ENCODE measurements around the gene STT3A. TPM values are rescaled to one million over a fixed set of nuclear protein-coding genes. Genes with fewer than 3 reads are reported as not detected.

Gene STT3A
- total and polyA plus RNA-seq, 10 of the 15 experiments (the other 5 are each of a cell fraction or from before 2014, with no cell fraction given) = 74.4 to 202 (median 118) TPM

DNA sequence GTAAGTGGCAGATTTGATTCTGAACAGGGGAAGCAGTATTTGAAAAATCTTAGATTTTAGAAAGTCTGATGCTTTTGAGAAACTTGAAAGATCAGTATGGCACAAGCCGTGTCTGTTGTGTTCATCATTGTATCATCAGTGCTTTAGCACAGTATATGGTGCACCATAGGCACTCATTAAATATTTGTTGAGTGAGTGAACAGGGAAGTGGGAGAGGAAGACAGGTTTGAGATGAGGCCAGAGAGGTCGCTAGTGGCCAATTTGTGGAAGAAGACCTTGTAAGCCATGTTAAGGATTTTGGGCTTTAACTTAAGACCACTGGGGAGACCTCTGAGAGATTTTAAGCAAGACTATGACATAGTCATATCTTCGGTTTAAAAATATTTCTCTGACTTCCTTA lies 45.2 kb downstream of the STT3A start:
- ATAC-seq (peak; percentile 48; the same call in 2 of the 3 replicates), DNase-seq (ENCODE audit: low read depth, low spot score) (no peak), FAIRE-seq (no peak)
- no peak overlapping the region for H3K4me2 ChIP-seq (ENCODE audit: control insufficient read depth, insufficient read depth)
- H3K27ac ChIP-seq (ENCODE audit: control insufficient read depth, insufficient read depth) = no peak overlapping the region
- no peak overlapping the region for H3K9ac ChIP-seq (ENCODE audit: control insufficient read depth, insufficient read depth, low read length)
- in situ Hi-C loops (cut with MboI) = no loop called here
- intact Hi-C loops (cut with micrococcal nuclease; ENCODE audit: unreplicated experiment) = no loop called here
- ChIA-PET CTCF (no interaction called here), POLR2A (interaction anchor here (1.0 to 1.5 kb wide), 2 partner anchors 13 to 68 kb away, joined by 3 to 4 read pairs; partner anchors contain the start of genes CHEK1 and EI24), RAD21 (ENCODE audit: unreplicated experiment) (no interaction called here), SMC1A (ENCODE audit: uncharacterized antibody, unreplicated experiment) (interaction anchor here (0.8 to 1.7 kb wide), 2 partner anchors 11 to 42 kb away, joined by 3 read pairs; no protein-coding TSS in a partner anchor)
- WGBS (ENCODE audit: insufficient coverage, insufficient replicate concordance, low lambda C conversion rate, missing lambda C conversion rate) = 64% methylated on average over 3 of the region's 3 CpGs
- H3K79me2 ChIP-seq (ENCODE audit: control insufficient read depth, insufficient read depth, low read length) = no peaks in the 10 kb centered on the region
- H3K4me1 ChIP-seq (ENCODE audit: control insufficient read depth, insufficient read depth, low read length) = no peaks in the 10 kb centered on the region
- peaks cover 7 to 30% of the 10 kb centered on the region in 2 experiments for H3K36me3 ChIP-seq (ENCODE audit: control insufficient read depth in 2 of 2, insufficient read depth in 2 of 2, low read length in 1 of 2)
- H3K4me3 ChIP-seq = no peak overlapping the region
- TF ChIP-seq LARP7 (IDR thresholded peaks at IDR 0.05) (no peak), ZNF384 (IDR thresholded peaks at IDR 0.05; ENCODE audit: borderline replicate concordance, low read depth, low read length) (no peak), SPI1 (IDR thresholded peaks at IDR 0.05; ENCODE audit: borderline replicate concordance, insufficient read depth, low read depth, low read length) (peak; percentile 19; the same call in 1 of the 2 replicates)
- TF ChIP-seq, protein P1, sequence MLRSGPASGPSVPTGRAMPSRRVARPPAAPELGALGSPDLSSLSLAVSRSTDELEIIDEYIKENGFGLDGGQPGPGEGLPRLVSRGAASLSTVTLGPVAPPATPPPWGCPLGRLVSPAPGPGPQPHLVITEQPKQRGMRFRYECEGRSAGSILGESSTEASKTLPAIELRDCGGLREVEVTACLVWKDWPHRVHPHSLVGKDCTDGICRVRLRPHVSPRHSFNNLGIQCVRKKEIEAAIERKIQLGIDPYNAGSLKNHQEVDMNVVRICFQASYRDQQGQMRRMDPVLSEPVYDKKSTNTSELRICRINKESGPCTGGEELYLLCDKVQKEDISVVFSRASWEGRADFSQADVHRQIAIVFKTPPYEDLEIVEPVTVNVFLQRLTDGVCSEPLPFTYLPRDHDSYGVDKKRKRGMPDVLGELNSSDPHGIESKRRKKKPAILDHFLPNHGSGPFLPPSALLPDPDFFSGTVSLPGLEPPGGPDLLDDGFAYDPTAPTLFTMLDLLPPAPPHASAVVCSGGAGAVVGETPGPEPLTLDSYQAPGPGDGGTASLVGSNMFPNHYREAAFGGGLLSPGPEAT (IDR thresholded peaks at IDR 0.05; ENCODE audit: low read depth) = no peak
- H4K20me1 ChIP-seq (ENCODE audit: control insufficient read depth, insufficient read depth) = no peaks in the 10 kb centered on the region
- no peak overlapping the region for H2AFZ ChIP-seq (ENCODE audit: control insufficient read depth, low read depth, low read length)
- no peaks in the 10 kb centered on the region for H3K9me3 ChIP-seq (replicated peaks; ENCODE audit: control insufficient read depth, insufficient read depth, low read length)
- no TSS peak for BruUV-seq (replicated peaks)
- no peaks in the 10 kb centered on the region for H3K27me3 ChIP-seq (replicated peaks in 1 of 2; ENCODE audit: control insufficient read depth in 2 of 2, insufficient read depth in 2 of 2, low read length in 1 of 2)

GRCh38 chr11:125638315-125638714 lies 45.7 kb downstream of the STT3A start:
- Histone ChIP-seq H3K4me2 (ENCODE audit: control insufficient read depth, insufficient read depth) (no peak overlapping the region), H4K20me1 (ENCODE audit: control insufficient read depth, insufficient read depth) (no peaks in the 10 kb centered on the region), H3K9me3 (replicated peaks; ENCODE audit: control insufficient read depth, insufficient read depth, low read length) (no peaks in the 10 kb centered on the region), H3K36me3 (ENCODE audit: control insufficient read depth in 2 of 2, insufficient read depth in 2 of 2, low read length in 1 of 2) (peaks cover 7 to 30% of the 10 kb centered on the region in 2 experiments), H3K79me2 (ENCODE audit: control insufficient read depth, insufficient read depth, low read length) (no peaks in the 10 kb centered on the region), H2AFZ (ENCODE audit: control insufficient read depth, low read depth, low read length) (no peak overlapping the region), H3K27me3 (replicated peaks in 1 of 2; ENCODE audit: control insufficient read depth in 2 of 2, insufficient read depth in 2 of 2, low read length in 1 of 2) (no peaks in the 10 kb centered on the region), H3K4me1 (ENCODE audit: control insufficient read depth, insufficient read depth, low read length) (no peaks in the 10 kb centered on the region), H3K4me3 (no peak overlapping the region), H3K9ac (ENCODE audit: control insufficient read depth, insufficient read depth, low read length) (no peak overlapping the region), H3K27ac (ENCODE audit: control insufficient read depth, insufficient read depth) (no peak overlapping the region)
- 92% methylated on average over 1 of the region's 1 CpG for WGBS (ENCODE audit: insufficient coverage, insufficient replicate concordance, low lambda C conversion rate, missing lambda C conversion rate)
- CTCF ChIA-PET = no interaction called here
- POLR2A ChIA-PET = interaction anchor here (1.0 to 1.5 kb wide), 2 partner anchors 13 to 69 kb away, joined by 3 to 4 read pairs; partner anchors contain the start of genes CHEK1 and EI24
- TSS peak; percentile 14 for BruUV-seq (replicated peaks)
- SMC1A ChIA-PET (ENCODE audit: uncharacterized antibody, unreplicated experiment) = interaction anchor here (1.7 kb wide), 1 partner anchor 11 kb away, joined by 3 read pairs; no protein-coding TSS in a partner anchor
- intact Hi-C loops (cut with micrococcal nuclease; ENCODE audit: unreplicated experiment) = no loop called here
- DNase-seq (ENCODE audit: low read depth, low spot score) (no peak), ATAC-seq (no peak), FAIRE-seq (peak; percentile 23)
- in situ Hi-C loops (cut with MboI) = no loop called here
- RAD21 ChIA-PET (ENCODE audit: unreplicated experiment) = no interaction called here
- TF ChIP-seq SMAD5 (IDR thresholded peaks at IDR 0.05; ENCODE audit: low read depth) (no peak), CHD2 (IDR thresholded peaks at IDR 0.05; ENCODE audit: borderline replicate concordance, low read depth, low read length) (no peak), BCL11A (IDR thresholded peaks at IDR 0.05; ENCODE audit: low read depth, low read length) (no peak), YBX1 (IDR thresholded peaks at IDR 0.05) (no peak), RELA (IDR thresholded peaks at IDR 0.05; ENCODE audit: borderline replicate concordance, partially characterized antibody) (no peak), JUND (IDR thresholded peaks at IDR 0.05; ENCODE audit: low read depth, low read length) (no peak), TAF1 (IDR thresholded peaks at IDR 0.05; ENCODE audit: borderline replicate concordance, low read depth, low read length) (no peak), KAT2A (conservative IDR thresholded peaks at IDR 0.05; ENCODE audit: control insufficient read depth, low read depth, low read length) (no peak), CHD1 (IDR thresholded peaks at IDR 0.05; ENCODE audit: low read depth, low read length) (no peak)
- TF ChIP-seq, protein P2, sequence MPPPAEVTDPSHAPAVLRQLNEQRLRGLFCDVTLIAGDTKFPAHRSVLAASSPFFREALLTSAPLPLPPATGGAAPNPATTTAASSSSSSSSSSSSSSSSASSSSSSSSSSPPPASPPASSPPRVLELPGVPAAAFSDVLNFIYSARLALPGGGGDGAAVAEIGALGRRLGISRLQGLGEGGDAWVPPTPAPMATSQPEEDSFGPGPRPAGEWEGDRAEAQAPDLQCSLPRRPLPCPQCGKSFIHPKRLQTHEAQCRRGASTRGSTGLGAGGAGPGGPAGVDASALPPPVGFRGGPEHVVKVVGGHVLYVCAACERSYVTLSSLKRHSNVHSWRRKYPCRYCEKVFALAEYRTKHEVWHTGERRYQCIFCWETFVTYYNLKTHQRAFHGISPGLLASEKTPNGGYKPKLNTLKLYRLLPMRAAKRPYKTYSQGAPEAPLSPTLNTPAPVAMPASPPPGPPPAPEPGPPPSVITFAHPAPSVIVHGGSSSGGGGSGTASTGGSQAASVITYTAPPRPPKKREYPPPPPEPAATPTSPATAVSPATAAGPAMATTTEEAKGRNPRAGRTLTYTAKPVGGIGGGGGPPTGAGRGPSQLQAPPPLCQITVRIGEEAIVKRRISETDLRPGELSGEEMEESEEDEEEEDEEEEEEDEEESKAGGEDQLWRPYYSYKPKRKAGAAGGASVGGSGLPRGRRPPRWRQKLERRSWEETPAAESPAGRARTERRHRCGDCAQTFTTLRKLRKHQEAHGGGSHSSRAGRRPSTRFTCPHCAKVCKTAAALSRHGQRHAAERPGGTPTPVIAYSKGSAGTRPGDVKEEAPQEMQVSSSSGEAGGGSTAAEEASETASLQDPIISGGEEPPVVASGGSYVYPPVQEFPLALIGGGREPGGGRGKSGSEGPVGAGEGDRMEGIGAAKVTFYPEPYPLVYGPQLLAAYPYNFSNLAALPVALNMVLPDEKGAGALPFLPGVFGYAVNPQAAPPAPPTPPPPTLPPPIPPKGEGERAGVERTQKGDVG (CRISPR knock-in tag; IDR thresholded peaks at IDR 0.05) = no peak

Measured in GM12878 (cell line).